K562 (cell line): Measurements from ENCODE around the gene CHST13.

Source experiments
- CHD1 ChIP-seq: fragments of 200-600 bp; sonication (generic); IDR thresholded peaks from one replicate; pipeline ENCODE4 v1.6.1; 2012; ENCODE audit warnings: mild to moderate bottlenecking, moderate library complexity, low read length, inconsistent platforms
- CTCF ChIP-seq, 3 experiments: IDR thresholded peaks in 2 of 3; conservative IDR thresholded peaks in 1 of 3; 2 replicates each; pipeline ENCODE4 v1.5.1; 2011 to 2012; ENCODE audit warnings: low read length in 3 of 3, mild to moderate bottlenecking in 3 of 3, control low read depth in 2 of 3, improper control_type of control experiment in 1 of 3, inconsistent platforms in 1 of 3, low read depth in 1 of 3, mixed read lengths in 1 of 3, moderate library complexity in 1 of 3; ENCODE audit not compliant: insufficient read depth in 2 of 3
- EHMT2 ChIP-seq: fragments of 450-650 bp; IDR thresholded peaks from 2 replicates; pipeline ENCODE4 v1.6.1; 2018; ENCODE audit warnings: antibody characterized with exemption
- IRF1 ChIP-seq: sonication (generic); formaldehyde crosslinking; IDR thresholded peaks from 2 replicates; pipeline ENCODE4 v1.8.0; 2022; ENCODE audit warnings: missing genetic modification reagents, mild to moderate bottlenecking, borderline replicate concordance
- KDM1A ChIP-seq, 2 experiments: fragments of 450-650 bp; IDR thresholded peaks; 2 replicates each; pipeline ENCODE4 v1.6.1; 2016; ENCODE audit warnings: mild to moderate bottlenecking in 2 of 2
- MYC ChIP-seq, 2 experiments: fragments of 250-450 bp in 1 of 2; sonication (Bioruptor Pico) in 1 of 2; IDR thresholded peaks; 2 replicates each; pipeline versions ENCODE4 v1.5.1 to v1.6.1; 2012 to 2021; ENCODE audit warnings: low read depth in 2 of 2, borderline replicate concordance in 1 of 2, improper control_type of control experiment in 1 of 2, low read length in 1 of 2, mild to moderate bottlenecking in 1 of 2, moderate library complexity in 1 of 2
- POLR2A ChIP-seq: fragments of 450-650 bp; conservative IDR thresholded peaks from 2 replicates; pipeline ENCODE4 v1.6.1; 2016
- POLR2AphosphoS5 ChIP-seq: IDR thresholded peaks from 2 replicates; pipeline ENCODE4 v1.6.1; 2011; ENCODE audit warnings: mild to moderate bottlenecking, low read depth, low read length, moderate library complexity; ENCODE audit not compliant: control insufficient read depth, insufficient read depth
- POU5F1 ChIP-seq: fragments of 150-350 bp; IDR thresholded peaks from 2 replicates; pipeline ENCODE4 v1.6.1; 2014; ENCODE audit warnings: borderline replicate concordance, low read length, low read depth, mild to moderate bottlenecking; ENCODE audit not compliant: partially characterized antibody
- TCF7 ChIP-seq: sonication (generic); IDR thresholded peaks from 2 replicates; pipeline ENCODE4 v1.6.1; 2016; ENCODE audit warnings: antibody characterized with exemption, borderline replicate concordance
- TF ChIP-seq, protein P1 (sequence below): sonication (generic); formaldehyde crosslinking; IDR thresholded peaks from 2 replicates; pipeline ENCODE4 v1.8.0; 2022; ENCODE audit warnings: mild to moderate bottlenecking, missing genetic modification reagents

DNA sequence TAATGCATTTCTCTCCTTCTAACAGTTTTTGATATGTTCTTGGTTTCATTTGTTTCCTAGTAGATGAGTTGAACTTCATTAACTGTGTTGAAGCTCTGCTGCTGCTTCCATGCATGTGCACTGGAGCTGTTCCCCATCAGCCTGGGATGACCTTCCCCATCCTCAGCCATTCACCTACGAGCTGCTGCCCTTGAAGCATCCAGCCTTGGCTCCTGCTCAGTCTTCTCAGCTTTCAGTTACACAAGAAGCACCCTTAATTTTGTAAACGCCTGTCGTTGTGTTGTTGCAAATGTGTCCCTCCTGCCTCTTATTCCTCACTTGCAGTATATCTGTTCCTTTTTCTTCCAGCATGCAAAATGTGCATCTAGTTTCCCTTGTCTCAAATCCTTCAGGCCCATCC is 39.8 kb upstream of the CHST13 start:
- TF ChIP-seq KDM1A (IDR thresholded peaks at IDR 0.05) = no peak
- TF ChIP-seq EHMT2 = no peak
- TF ChIP-seq CHD1 = no peak
- TF ChIP-seq POU5F1 = no peak
- TF ChIP-seq TCF7 = no peak
- no peak for TF ChIP-seq POLR2AphosphoS5
- no peak for TF ChIP-seq MYC (IDR thresholded peaks at IDR 0.05; ENCODE audit: low read depth, low read length)
- TF ChIP-seq MYC (CRISPR knock-in tag; IDR thresholded peaks at IDR 0.05; ENCODE audit: borderline replicate concordance, low read depth) = no peak
- no peak for TF ChIP-seq CTCF (IDR thresholded peaks at IDR 0.05 in 2 of 3, conservative IDR thresholded peaks at IDR 0.05 in 1 of 3; ENCODE audit: insufficient read depth in 2 of 3, low read depth in 1 of 3, low read length in 3 of 3)
- no peak for TF ChIP-seq IRF1 (CRISPR knock-in tag)
- TF ChIP-seq, protein P1, sequence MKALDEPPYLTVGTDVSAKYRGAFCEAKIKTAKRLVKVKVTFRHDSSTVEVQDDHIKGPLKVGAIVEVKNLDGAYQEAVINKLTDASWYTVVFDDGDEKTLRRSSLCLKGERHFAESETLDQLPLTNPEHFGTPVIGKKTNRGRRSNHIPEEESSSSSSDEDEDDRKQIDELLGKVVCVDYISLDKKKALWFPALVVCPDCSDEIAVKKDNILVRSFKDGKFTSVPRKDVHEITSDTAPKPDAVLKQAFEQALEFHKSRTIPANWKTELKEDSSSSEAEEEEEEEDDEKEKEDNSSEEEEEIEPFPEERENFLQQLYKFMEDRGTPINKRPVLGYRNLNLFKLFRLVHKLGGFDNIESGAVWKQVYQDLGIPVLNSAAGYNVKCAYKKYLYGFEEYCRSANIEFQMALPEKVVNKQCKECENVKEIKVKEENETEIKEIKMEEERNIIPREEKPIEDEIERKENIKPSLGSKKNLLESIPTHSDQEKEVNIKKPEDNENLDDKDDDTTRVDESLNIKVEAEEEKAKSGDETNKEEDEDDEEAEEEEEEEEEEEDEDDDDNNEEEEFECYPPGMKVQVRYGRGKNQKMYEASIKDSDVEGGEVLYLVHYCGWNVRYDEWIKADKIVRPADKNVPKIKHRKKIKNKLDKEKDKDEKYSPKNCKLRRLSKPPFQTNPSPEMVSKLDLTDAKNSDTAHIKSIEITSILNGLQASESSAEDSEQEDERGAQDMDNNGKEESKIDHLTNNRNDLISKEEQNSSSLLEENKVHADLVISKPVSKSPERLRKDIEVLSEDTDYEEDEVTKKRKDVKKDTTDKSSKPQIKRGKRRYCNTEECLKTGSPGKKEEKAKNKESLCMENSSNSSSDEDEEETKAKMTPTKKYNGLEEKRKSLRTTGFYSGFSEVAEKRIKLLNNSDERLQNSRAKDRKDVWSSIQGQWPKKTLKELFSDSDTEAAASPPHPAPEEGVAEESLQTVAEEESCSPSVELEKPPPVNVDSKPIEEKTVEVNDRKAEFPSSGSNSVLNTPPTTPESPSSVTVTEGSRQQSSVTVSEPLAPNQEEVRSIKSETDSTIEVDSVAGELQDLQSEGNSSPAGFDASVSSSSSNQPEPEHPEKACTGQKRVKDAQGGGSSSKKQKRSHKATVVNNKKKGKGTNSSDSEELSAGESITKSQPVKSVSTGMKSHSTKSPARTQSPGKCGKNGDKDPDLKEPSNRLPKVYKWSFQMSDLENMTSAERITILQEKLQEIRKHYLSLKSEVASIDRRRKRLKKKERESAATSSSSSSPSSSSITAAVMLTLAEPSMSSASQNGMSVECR (CRISPR knock-in tag) = no peak
- TF ChIP-seq POLR2A = no peak
